ENCODE results near the gene ABHD12.

The ABHD12 gene

GRCh38 chr20:25299806-25300205, 90.8 kb downstream of the ABHD12 start:
- TF ChIP-seq CTCF (IDR thresholded peaks at IDR 0.05; ENCODE audit: control insufficient read depth, extremely low read depth, insufficient read depth) = no peak
- no peak overlapping the region for H3K4me3 ChIP-seq (ENCODE audit: low read depth, low read length)
- DNase-seq (ENCODE audit: low read depth) = no peak

- no peak for TF ChIP-seq CTCF (IDR thresholded peaks at IDR 0.05; ENCODE audit: control insufficient read depth, extremely low read depth, insufficient read depth)
- no peak for DNase-seq (ENCODE audit: low read depth)
- no peak overlapping the region for H3K4me3 ChIP-seq (ENCODE audit: low read depth, low read length)
Measured at GRCh38 chr20:25297141-25297905, 93.3 kb downstream of the ABHD12 start.

GRCh38 chr20:25296094-25297093, 94.2 kb downstream of the ABHD12 start:
- DNase-seq (ENCODE audit: low read depth) = no peak
- no peak overlapping the region for H3K4me3 ChIP-seq (ENCODE audit: low read depth, low read length)
- TF ChIP-seq CTCF (IDR thresholded peaks at IDR 0.05; ENCODE audit: control insufficient read depth, extremely low read depth, insufficient read depth) = peak; percentile 41; the same call in 1 of the 2 replicates

- peak; percentile 66 for DNase-seq (ENCODE audit: low read depth)
Measured at GRCh38 chr20:25295386-25296093, 95.1 kb downstream of the ABHD12 start.

GRCh38 chr20:25294459-25295385, 95.9 kb downstream of the ABHD12 start:
- H3K4me3 ChIP-seq (ENCODE audit: low read depth, low read length) = no peak overlapping the region
- no peak for DNase-seq (ENCODE audit: low read depth)
- peak; percentile 79 for TF ChIP-seq CTCF (IDR thresholded peaks at IDR 0.05; ENCODE audit: control insufficient read depth, extremely low read depth, insufficient read depth)

More at GRCh38 chr20:25295386-25296093, 95.1 kb downstream of the ABHD12 start:
- TF ChIP-seq CTCF (IDR thresholded peaks at IDR 0.05; ENCODE audit: control insufficient read depth, extremely low read depth, insufficient read depth) = no peak
- no peak overlapping the region for H3K4me3 ChIP-seq (ENCODE audit: low read depth, low read length)

All from LNCaP clone FGC (cell line).